GM19468 (cell line): ENCODE data around the gene CD247.

Experiments used
- ATAC-seq: cut with Tn5 transposase; IDR thresholded peaks from one replicate; pipeline ENCODE4 v1.9.1; 2021; ENCODE audit warnings: mild to moderate bottlenecking, moderate library complexity, moderate number of reproducible peaks; ENCODE audit not compliant: unreplicated experiment; ENCODE audit errors: extremely low read depth

CD247 gene

DNA sequence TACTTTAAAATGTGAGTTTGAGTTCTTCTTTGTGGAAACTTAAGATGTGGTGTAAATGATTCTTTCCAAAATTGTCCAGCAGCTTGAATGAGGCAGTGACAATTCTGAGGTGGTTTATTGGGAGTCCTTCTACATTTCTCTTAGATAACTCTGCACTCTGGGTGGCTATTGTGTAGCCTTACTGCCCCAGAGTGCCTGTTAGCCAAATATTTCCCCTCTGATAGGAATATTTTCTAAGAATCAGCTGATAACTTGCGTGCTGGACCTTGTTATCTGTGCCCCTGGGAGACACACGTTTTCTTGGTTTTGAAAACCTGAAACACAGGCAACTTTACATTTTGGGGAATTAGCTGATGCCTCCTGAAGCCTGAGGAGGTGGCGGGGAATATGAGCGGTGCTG, 91.6 kb downstream of the CD247 start:
- ATAC-seq = no peak

GRCh38 chr1:167425482-167425881, 92.8 kb downstream of the CD247 start:
- no peak for ATAC-seq

GRCh38 chr1:167423684-167424619, 94.4 kb downstream of the CD247 start:
- ATAC-seq = no peak

DNA sequence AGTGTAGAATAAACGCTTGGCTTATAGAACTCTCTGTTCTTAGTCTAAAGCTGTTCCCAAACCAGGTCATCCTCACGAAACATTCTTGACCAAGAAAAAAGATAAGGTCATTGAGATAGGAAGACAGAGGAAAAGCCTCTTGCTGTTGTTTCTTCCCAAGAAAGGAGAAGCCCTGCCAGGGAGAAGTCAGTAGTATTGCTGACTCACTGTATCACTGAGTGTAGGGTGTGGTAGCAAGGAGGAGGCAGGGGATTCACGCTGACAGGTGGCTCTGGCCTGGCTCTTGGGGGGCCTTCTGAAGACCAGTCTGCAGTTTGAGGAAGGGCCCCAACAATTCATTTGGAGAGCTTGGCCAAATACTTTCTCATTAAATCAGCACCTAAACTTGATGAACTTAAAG, 97.8 kb downstream of the CD247 start:
- no peak for ATAC-seq

- no peak for ATAC-seq
Observed at GRCh38 chr1:167419245-167419644, 99.1 kb downstream of the CD247 start.

DNA sequence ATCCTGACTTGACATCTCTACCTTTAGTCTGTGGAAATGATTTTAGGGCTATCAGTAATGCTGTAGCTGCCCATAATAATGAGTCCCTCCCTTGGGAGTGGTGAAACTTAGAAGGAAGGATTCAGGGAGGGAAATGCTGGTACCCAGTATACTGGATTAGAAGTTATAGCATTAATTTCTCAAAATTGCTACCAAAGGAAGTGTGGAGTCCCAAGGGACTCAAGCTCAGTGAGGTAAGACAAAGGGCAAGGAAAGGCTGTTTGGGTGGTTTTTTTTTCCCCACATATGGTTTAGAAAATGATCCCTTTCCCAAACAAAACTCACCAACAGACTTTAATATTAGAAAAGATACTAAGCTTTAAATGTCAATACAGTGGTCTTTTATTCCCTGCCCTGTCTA, 99.9 kb downstream of the CD247 start:
- ATAC-seq = no peak

GRCh38 chr1:167416506-167416905, 101.8 kb downstream of the CD247 start:
- no peak for ATAC-seq

- ATAC-seq = no peak
Observed at GRCh38 chr1:167413328-167413727, 105.0 kb downstream of the CD247 start.

GRCh38 chr1:167412920-167413319, 105.4 kb downstream of the CD247 start:
- no peak for ATAC-seq

GRCh38 chr1:167412072-167412471, 106.3 kb downstream of the CD247 start:
- no peak for ATAC-seq

- ATAC-seq = no peak
Observed at GRCh38 chr1:167409183-167409582, 109.1 kb downstream of the CD247 start.

DNA sequence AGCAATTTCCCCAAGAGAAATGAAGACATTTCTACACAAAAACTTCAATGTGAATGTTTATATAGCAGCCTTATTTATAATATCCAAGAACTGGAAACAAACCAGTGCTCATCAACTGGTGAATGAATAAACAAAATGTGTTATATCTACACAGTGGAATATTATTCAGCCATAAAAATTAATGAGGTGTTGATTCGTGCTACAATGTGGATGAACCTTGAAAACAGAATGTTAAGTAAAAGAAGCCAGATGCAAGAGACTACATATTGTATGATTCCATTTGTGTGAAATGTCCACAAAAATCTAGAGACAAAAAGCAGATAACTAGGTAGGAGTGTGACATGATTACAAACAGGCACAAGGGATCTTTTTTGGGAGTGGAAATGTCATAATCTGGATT, 110.0 kb downstream of the CD247 start:
- no peak for ATAC-seq

DNA sequence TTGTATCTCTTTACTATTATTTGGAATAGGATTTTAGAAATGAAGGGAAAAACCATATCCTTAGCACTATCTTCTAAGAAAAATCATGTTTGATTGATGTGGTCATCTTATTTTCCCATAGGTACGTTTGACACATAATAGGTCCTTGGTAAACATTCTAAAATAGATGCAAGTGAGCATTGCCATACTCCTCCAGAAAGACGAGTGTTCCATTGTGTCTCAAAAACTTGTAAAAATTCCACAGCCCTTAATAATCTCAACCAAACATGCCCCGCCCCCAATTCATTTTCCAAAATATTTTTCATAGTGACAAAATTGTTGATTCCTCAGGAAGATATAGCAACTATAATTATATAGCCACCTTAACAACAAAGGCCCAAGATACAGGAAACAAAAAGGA, 113.4 kb downstream of the CD247 start:
- ATAC-seq = no peak

DNA sequence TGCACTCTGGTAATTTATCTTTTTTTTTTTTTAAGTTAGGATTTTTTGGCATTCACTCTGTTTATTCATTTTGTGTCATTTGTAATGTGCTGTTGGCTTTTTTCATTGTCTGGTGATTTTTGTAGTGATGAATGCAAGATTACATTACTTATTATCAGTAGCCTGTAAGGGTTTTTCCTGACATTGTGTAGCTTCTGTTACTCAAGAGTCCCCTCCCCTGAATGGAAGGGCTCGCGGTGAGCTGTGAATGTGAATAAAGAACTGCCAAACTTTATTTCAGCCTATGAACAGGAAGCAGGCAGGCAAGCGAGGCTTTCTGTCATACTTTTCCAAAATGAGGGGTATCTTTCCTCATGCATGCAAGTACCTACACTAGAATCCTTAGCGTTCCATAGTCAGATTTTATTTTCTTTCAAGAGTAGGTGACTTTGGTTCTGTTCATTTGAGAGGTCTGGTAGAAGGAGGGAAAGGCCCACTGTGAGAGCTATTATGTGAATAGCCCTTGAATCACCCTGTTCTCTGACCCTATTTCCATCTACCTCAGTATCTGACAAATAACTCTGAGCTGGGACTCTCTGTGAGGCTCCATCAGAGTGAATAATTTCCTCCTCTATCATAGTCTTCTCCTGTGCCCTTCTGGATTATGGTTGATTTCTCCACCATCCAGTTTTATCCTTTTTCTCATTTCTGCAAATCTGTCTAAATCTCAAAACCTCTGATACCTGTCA, 114.0 kb downstream of the CD247 start:
- no peak for ATAC-seq

- no peak for ATAC-seq
Observed at GRCh38 chr1:167401260-167401873, 117.0 kb downstream of the CD247 start.

- no peak for ATAC-seq
Observed at GRCh38 chr1:167400359-167400953, 117.9 kb downstream of the CD247 start.

GRCh38 chr1:167392200-167392696, 126.1 kb downstream of the CD247 start:
- ATAC-seq = no peak

DNA sequence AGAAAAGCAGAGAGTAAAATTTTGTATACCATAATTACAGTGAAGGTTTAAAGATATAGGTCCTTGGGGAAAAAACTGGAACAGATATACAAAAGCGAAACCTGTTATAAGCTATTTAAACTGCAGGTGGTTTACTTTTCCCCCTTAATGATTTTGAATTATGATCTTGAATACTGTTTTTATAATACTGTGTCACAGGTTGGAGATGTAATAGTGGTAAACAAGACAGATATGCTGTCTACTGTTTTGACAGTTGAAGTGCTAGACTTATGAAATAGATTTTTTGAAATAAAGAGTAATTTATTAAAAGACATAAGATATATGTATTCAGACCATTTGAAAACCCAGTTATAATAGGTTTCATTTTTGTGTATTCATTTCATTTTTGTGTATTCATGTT, 129.4 kb downstream of the CD247 start:
- ATAC-seq = no peak

DNA sequence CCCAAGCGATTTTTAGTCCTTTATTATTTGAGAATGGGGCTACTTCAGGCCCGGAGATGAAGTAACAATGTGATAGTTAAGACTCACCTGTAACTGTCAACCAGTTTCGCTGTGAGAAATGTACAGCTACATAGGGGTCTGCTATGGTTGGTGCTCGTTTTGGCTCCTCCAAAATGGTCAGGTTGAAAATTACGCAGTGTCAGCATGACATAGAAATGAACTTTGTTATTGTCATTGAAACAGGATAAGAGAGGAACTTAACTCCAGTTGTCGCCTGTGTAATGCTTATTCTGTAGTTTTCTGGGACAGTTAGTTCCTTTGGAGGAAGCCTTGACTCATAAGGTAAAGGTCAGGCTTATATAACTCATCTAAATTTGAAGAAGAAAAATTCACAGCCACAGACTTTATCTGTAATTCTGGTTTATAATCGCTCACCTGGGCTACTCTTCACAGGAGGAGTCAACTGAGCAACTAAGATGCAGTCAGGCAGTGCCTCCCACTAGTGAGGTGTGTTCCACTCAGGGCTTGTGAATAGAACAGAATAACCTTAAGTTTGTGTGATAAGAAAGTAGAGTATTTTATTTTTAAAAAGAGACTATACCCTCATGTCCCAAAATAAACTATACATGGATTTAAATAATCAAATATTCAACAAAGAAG, 130.9 kb downstream of the CD247 start:
- ATAC-seq = no peak
